PC-9 (cell line): ENCODE results near the gene MYOF.

Experiments
- CTCF ChIP-seq: fragments of 200-600 bp; sonication (generic); conservative IDR thresholded peaks from 2 replicates; pipeline ENCODE4 v1.6.1; 2017; ENCODE audit warnings: mixed run types, antibody characterized with exemption, mild to moderate bottlenecking, moderate library complexity
- EZH2 ChIP-seq: fragments of 200-600 bp; sonication (generic); IDR thresholded peaks from 2 replicates; pipeline ENCODE4 v1.8.0; 2017; ENCODE audit warnings: antibody characterized with exemption, low read depth

- TF ChIP-seq CTCF = no peak
- TF ChIP-seq EZH2 = no peak
Observed at GRCh38 chr10:93280121-93280698, 201.9 kb downstream of the MYOF start.
